ENCODE measurements around the gene LCN15.
"Not testable (repeated sequence)": the region's sequence is repeated elsewhere in the genome, so short reads cannot be mapped to it uniquely, and the experiment has no call there.

The LCN15 gene

DNA sequence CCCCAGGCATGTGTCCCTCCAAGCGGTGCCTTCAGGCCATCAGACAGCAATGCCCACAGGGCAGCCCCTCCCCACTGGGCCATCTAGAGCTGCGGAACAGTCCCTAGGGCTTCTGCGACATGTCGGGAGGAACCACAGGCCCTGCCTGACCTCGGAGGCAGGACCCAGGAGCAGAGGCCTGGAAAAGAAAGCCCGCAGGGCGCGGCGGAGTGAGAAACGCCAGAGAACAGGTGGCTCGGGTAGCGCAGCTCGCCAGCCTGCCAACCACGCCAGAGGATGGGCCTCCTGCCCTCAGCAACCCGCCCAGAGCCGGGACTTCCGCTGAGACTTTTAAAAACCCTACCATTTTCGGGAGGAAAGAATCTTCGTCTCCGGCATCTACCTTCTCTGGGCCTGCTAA lies 7.0 kb downstream of the LCN15 start:
- TF ChIP-seq ESRRG (CRISPR knock-in tag; IDR thresholded peaks at IDR 0.05), result no peak
- no peak for TF ChIP-seq ISL1 (CRISPR knock-in tag; IDR thresholded peaks at IDR 0.05)
- no peak for TF ChIP-seq ARNTL (CRISPR knock-in tag; IDR thresholded peaks at IDR 0.05; ENCODE audit: borderline replicate concordance, low read depth)
- TF ChIP-seq GLIS3 (CRISPR knock-in tag; IDR thresholded peaks at IDR 0.05), result no peak
- no peak for TF ChIP-seq ZNF70 (CRISPR knock-in tag; IDR thresholded peaks at IDR 0.05)
- ATAC-seq, result no peak

DNA sequence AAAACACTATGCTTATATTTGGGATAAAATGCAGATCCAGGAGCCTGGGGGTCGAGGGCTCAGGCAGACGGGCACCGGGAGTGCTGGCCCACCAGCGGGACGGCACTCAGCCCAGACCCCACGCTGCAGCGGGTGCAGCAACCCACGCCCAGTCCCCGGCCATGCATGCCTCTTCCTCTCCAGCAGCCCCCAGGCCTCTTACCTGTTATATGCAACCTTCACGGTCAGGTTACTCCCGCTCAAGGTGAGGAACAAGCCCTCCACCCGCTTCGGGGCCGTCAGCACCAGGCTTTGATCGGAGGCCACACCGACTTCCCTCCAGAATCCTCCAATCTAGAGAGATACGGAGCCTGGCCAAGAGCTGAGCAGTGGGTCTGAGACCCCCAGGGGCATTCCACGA lies 7.5 kb downstream of the LCN15 start:
- no peak for ATAC-seq
- TF ChIP-seq ZC3H10 (CRISPR knock-in tag; IDR thresholded peaks at IDR 0.05) (no peak), TCF4 (CRISPR knock-in tag; IDR thresholded peaks at IDR 0.05; ENCODE audit: borderline replicate concordance) (no peak), POU6F1 (CRISPR knock-in tag; IDR thresholded peaks at IDR 0.05; ENCODE audit: borderline replicate concordance, low read depth) (no peak), ZFP3 (CRISPR knock-in tag; IDR thresholded peaks at IDR 0.05) (no peak), ARNTL (CRISPR knock-in tag; IDR thresholded peaks at IDR 0.05; ENCODE audit: borderline replicate concordance, low read depth) (no peak), SNAI2 (CRISPR knock-in tag; IDR thresholded peaks at IDR 0.05) (no peak)

DNA sequence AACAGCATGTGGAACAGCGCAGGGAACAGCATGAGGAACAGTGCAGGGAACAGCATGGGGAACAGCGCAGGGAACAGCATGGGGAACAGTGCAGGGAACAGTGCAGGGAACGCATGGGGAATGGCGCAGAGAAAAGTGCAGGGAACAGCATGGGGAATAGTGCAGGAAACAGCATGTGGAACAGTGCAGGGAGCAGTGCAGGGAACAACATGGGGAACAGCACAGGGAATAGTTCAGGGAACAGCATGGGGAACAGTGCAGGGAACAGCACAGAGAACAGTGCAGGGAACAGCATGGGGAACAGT lies 8.2 kb downstream of the LCN15 start:
- ATAC-seq, result no peak
- no peak for TF ChIP-seq ZNF70 (CRISPR knock-in tag; IDR thresholded peaks at IDR 0.05)
- no peak for TF ChIP-seq PATZ1 (CRISPR knock-in tag; IDR thresholded peaks at IDR 0.05; ENCODE audit: borderline replicate concordance)
- TF ChIP-seq ARNTL (CRISPR knock-in tag; IDR thresholded peaks at IDR 0.05; ENCODE audit: borderline replicate concordance, low read depth), result no peak
- TF ChIP-seq CSRNP3 (CRISPR knock-in tag; IDR thresholded peaks at IDR 0.05), result no peak

DNA sequence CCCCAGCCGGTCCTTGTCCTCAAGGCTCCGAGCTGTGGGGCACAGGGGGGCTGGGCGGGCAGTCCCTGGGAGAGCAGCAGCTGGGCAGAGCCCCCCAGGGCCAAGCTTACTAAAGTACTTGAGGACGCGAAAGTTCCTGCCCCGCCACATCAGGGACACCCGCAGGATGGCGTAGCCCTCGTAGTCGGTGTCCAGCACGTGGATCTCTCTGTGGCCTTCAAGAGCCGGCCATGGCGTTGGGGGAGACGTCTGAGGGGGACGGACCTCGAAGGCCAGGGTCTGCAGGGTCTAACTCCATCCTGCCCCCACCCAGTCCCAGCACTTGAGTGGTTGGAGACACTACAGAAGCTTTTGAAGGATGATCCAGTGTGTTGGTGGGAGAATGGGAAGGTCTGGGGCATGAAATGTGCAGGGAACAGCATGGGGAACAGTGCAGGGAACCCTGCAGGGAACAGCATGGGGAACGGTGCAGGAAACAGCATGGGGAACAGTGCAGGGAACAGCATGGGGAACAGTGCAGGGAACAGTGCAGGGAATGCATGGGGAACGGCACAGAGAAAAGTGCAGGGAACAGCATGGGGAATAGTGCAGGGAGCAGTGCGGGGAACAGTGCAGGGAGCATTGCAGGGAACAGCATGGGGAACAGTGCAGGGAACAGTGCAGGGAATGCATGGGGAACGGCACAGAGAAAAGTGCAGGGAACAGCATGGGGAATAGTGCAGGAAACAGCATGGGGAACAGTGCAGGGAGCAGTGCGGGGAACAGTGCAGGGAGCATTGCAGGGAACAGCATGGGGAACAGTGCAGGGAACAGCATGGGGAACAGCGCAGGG lies 8.8 kb downstream of the LCN15 start:
- ATAC-seq, result not testable (repeated sequence)

DNA sequence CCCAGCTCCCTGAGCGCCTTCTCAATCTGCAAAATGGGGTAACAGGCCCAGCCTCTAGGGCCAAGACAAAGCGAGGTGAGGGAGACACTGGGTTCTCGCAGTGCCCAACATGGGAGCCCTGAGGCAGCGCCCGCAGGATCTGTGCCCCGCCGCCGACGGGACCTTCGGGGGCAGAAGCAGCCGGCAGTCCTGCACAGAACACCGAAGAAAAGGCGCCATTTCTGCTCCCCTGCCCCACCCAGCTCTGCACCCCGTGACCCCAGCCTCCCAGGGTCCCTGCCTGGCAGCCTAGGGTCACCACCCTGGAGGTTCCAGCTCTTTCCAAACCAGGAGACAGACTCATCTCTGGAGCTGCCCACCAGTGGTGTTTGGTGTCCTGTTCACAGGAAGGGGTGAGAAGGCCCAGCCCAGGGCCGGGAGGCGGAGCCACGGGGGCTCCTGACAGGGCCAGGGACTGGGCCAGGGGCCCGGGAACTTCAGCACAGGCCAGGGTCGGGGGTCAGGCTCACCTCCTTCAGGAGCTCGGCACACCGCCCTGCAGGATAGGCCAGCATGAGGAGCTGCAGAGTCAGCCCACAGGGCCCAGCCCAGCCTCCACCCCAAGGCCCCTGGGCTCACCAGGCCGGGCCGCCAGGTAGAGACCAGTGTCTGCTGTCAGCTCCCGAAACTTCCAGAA lies 9.6 kb downstream of the LCN15 start:
- no peak for ATAC-seq
- TF ChIP-seq GLIS3 (CRISPR knock-in tag; IDR thresholded peaks at IDR 0.05), result no peak
- TF ChIP-seq, protein P1, sequence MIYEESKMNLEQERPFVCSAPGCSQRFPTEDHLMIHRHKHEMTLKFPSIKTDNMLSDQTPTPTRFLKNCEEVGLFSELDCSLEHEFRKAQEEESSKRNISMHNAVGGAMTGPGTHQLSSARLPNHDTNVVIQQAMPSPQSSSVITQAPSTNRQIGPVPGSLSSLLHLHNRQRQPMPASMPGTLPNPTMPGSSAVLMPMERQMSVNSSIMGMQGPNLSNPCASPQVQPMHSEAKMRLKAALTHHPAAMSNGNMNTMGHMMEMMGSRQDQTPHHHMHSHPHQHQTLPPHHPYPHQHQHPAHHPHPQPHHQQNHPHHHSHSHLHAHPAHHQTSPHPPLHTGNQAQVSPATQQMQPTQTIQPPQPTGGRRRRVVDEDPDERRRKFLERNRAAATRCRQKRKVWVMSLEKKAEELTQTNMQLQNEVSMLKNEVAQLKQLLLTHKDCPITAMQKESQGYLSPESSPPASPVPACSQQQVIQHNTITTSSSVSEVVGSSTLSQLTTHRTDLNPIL (CRISPR knock-in tag; IDR thresholded peaks at IDR 0.05; ENCODE audit: low read depth), result no peak
- TF ChIP-seq TSHZ2 (CRISPR knock-in tag; IDR thresholded peaks at IDR 0.05), result no peak
- TF ChIP-seq CSRNP3 (CRISPR knock-in tag; IDR thresholded peaks at IDR 0.05), result no peak
- TF ChIP-seq TOX (CRISPR knock-in tag; IDR thresholded peaks at IDR 0.05; ENCODE audit: borderline replicate concordance), result no peak
- TF ChIP-seq ZFP30 (CRISPR knock-in tag; IDR thresholded peaks at IDR 0.05), result no peak
- TF ChIP-seq ZFP3 (CRISPR knock-in tag; IDR thresholded peaks at IDR 0.05), result no peak
- no peak for TF ChIP-seq SNAI2 (CRISPR knock-in tag; IDR thresholded peaks at IDR 0.05)
- TF ChIP-seq ZNF70 (CRISPR knock-in tag; IDR thresholded peaks at IDR 0.05), result no peak
- TF ChIP-seq ZNF8 (CRISPR knock-in tag; IDR thresholded peaks at IDR 0.05), result no peak
- no peak for TF ChIP-seq OSR1 (CRISPR knock-in tag; IDR thresholded peaks at IDR 0.05)
- TF ChIP-seq POU6F1 (CRISPR knock-in tag; IDR thresholded peaks at IDR 0.05; ENCODE audit: borderline replicate concordance, low read depth), result no peak

All from SK-N-SH treated with all-trans-retinoic acid at 6 μM for 48 hours (cell line).